Stimulated activated CD4-positive, alpha-beta T cell treated with anti-CD3 and anti-CD28 coated beads, TNF-alpha, amount 100 ng/mL, for 1 hour (primary cell): Measurements from ENCODE around the gene ARHGAP26.

Experiments
- DNase-seq, 3 donors: peaks; one replicate each; pipeline ENCODE4 v3.0.0-alpha.2; 2020; ENCODE audit warnings: low read depth in 3 of 3, low spot score in 1 of 3

The ARHGAP26 gene

GRCh38 chr5:143056339-143056704, 286.1 kb downstream of the ARHGAP26 start:
- DNase-seq: no peak

- DNase-seq: no peak
Measured at GRCh38 chr5:143056792-143057579, 286.8 kb downstream of the ARHGAP26 start.

GRCh38 chr5:143057580-143057999, 287.4 kb downstream of the ARHGAP26 start:
- DNase-seq: no peak

- no peak for DNase-seq
Measured at GRCh38 chr5:143059355-143059754, 289.2 kb downstream of the ARHGAP26 start.

- no peak for DNase-seq
Measured at GRCh38 chr5:143059976-143060765, 290.0 kb downstream of the ARHGAP26 start.

GRCh38 chr5:143061161-143061945, 291.2 kb downstream of the ARHGAP26 start:
- DNase-seq: no peak

- DNase-seq: no peak
Measured at GRCh38 chr5:143062379-143062778, 292.2 kb downstream of the ARHGAP26 start.

- no peak for DNase-seq
Measured at GRCh38 chr5:143063175-143063970, 293.2 kb downstream of the ARHGAP26 start.

- no peak for DNase-seq
Measured at GRCh38 chr5:143064218-143064641, 294.1 kb downstream of the ARHGAP26 start.

GRCh38 chr5:143064676-143065075, 294.5 kb downstream of the ARHGAP26 start:
- DNase-seq: no peak

GRCh38 chr5:143065185-143065965, 295.2 kb downstream of the ARHGAP26 start:
- no peak for DNase-seq

GRCh38 chr5:143065996-143066522, 295.9 kb downstream of the ARHGAP26 start:
- DNase-seq: no peak

GRCh38 chr5:143066556-143067281, 296.5 kb downstream of the ARHGAP26 start:
- DNase-seq: peak in 1 of 3 donors; percentile 8

GRCh38 chr5:143068712-143069111, 298.5 kb downstream of the ARHGAP26 start:
- no peak for DNase-seq

- DNase-seq: no peak
Measured at GRCh38 chr5:143071927-143072326, 301.8 kb downstream of the ARHGAP26 start.

- no peak for DNase-seq
Measured at GRCh38 chr5:143072734-143073133, 302.6 kb downstream of the ARHGAP26 start.

- no peak for DNase-seq
Measured at GRCh38 chr5:143073766-143074165, 303.6 kb downstream of the ARHGAP26 start.

- no peak for DNase-seq
Measured at GRCh38 chr5:143074414-143074996, 304.3 kb downstream of the ARHGAP26 start.

GRCh38 chr5:143076377-143076776, 306.2 kb downstream of the ARHGAP26 start:
- DNase-seq: no peak
